Mononuclear cell (primary cell): ENCODE measurements around the gene MVP. TPM values are rescaled to one million over a fixed set of nuclear protein-coding genes. Genes with fewer than 3 reads are reported as not detected.
A peak's percentile ranks its signal among the peaks of the same experiment; 100 is the strongest.
"Not testable (repeated sequence)": the region's sequence is repeated elsewhere in the genome, so short reads cannot be mapped to it uniquely, and the experiment has no call there.

Experiments used
- H3K27me3 ChIP-seq: 2 replicates; pipeline ENCODE4 v1.6.0; 2011; ENCODE audit warnings: low read length, control low read depth; ENCODE audit not compliant: insufficient read depth
- H3K4me1 ChIP-seq: 2 replicates; pipeline ENCODE4 v1.5.1; 2011; ENCODE audit warnings: mild to moderate bottlenecking, low read length, control low read depth; ENCODE audit not compliant: insufficient read depth
- H3K4me3 ChIP-seq: 2 replicates; pipeline ENCODE4 v1.5.1; 2011; ENCODE audit warnings: mild to moderate bottlenecking, low read length, moderate library complexity
- H3K9me3 ChIP-seq: 2 replicates; pipeline ENCODE4 v1.5.1; 2011; ENCODE audit warnings: low read depth, mild to moderate bottlenecking, control low read depth, low read length
- total RNA-seq: library from RNA; depleted of rRNA; stranded (reverse); fragments of >200 nt; gene quantifications from one replicate; pipeline ENCODE4 v1.2.3, GENCODE V29; 2012

Gene MVP
- total RNA-seq = 75.6 TPM

GRCh38 chr16:29820271-29820701 is at the start of gene MVP:
Gene MVP (plus strand): TSS chr16:29820462. CDS start chr16:29830550, 10,088 bp downstream.
- Histone ChIP-seq H3K27me3 (no peaks in the 10 kb centered on the region), H3K4me3 (peak within 1 kb of the TSS; percentile 61), H3K9me3 (no peaks in the 10 kb centered on the region), H3K4me1 (peaks cover 85% of the 10 kb centered on the region)

DNA sequence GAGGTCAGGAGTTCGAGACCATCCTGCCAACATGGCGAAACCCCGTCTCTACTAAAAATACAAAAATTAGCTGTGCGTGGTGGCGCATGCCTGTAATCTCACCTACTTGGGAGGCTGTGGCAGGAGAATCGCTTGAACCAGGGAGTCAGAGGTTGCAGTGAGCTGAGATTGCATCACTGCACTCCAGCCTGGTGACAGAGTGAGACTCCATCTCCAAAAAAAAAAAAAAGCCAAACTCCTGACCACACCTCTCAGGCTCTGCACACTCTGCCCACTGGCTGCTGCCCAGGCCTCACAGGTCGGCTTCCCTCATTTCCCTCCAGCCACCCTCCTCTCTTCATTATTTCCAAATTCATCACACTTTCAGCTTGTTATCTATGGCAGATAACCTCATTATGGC is 47.9 kb upstream of the MVP start:
- not testable (repeated sequence) for H3K27me3 ChIP-seq, H3K9me3 ChIP-seq, H3K4me3 ChIP-seq
- peaks cover 19% of the 10 kb centered on the region for H3K4me1 ChIP-seq

DNA sequence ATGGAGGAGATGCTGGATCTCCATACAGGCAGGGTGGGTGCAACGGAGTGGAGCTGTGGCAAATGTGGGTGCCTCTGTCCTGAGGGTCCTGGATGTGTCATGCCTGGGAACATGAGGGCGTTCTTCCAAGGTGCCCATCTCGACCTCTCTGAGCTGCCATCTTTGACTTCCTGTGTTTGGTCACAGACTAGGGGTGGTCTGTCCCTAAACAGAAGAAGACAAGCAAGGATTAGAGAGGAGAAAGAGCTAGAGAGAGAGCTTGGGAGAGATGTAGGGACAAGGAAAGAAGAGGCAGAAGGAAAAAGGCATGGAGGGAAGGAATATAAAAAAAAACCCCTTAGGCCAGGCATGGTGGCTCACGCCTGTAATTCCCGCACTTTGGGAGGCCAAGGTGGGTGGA is 45.5 kb upstream of the MVP start:
- Histone ChIP-seq H3K4me1 (peaks cover 19% of the 10 kb centered on the region), H3K4me3 (no peak overlapping the region), H3K27me3 (no peaks in the 10 kb centered on the region), H3K9me3 (no peaks in the 10 kb centered on the region)

DNA sequence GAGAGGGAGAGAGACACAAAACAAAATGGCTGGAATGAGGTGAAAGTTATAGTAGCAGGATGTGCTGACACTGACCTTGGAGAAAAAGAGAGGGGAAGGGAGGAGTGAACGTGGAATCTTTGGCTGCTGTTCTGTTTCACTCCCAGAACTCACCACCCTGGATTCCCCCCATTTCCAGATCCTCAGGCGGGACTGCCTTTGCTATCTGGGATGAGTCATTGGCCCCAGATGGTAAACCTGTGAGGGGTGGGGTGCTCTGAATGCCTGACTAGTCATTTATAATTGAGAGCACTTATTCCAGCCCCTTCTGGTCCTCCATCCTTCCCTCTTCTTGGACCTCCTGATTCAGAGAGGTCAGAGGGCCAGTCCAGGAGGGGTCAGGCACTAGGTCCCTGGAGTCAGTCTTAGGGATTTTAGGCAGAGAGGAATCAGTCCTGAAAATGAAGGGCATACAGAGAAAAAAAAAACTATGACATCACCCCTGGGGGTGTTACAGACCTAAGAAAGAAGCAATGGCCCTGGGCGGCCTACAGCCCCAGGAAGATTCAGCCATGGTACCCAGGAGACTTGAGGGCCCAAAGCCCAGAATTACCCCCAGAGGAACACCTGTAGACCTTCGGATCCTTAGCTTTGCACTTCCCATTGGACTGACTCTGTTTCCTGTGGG is 44.4 kb upstream of the MVP start:
- Histone ChIP-seq H3K9me3 (no peaks in the 10 kb centered on the region), H3K4me1 (peaks cover 14% of the 10 kb centered on the region), H3K4me3 (no peak overlapping the region), H3K27me3 (no peaks in the 10 kb centered on the region)

- H3K27me3 ChIP-seq = no peaks in the 10 kb centered on the region
- no peak within 1 kb of the TSS for H3K4me3 ChIP-seq
- peaks cover 7% of the 10 kb centered on the region for H3K4me1 ChIP-seq
- no peaks in the 10 kb centered on the region for H3K9me3 ChIP-seq
Measured at GRCh38 chr16:29777576-29778350, 42.5 kb upstream of the MVP start, which contains the start of gene ZG16. Gene ZG16 (plus strand): TSS chr16:29778256. CDS start chr16:29779267, 1,011 bp downstream.

DNA sequence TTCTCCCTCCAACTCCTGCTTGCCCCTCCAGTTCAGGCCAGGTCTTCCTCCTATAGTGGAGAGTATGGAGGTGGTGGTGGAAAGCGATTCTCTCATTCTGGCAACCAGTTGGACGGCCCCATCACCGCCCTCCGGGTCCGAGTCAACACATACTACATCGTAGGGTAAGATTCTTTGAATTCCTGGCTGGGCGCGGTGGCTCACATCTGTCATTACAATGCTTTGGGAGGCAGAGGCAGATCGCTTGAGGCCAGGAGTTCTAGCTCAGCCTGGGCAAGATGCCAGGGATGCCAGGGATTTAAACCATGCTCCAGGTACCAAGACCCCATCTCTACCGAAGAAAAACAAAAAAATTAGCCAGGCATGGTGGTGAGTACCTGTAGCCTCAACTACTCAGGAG is 40.8 kb upstream of the MVP start:
- Histone ChIP-seq H3K4me1 (no peaks in the 10 kb centered on the region), H3K9me3 (no peaks in the 10 kb centered on the region), H3K4me3 (no peak overlapping the region), H3K27me3 (no peaks in the 10 kb centered on the region)

- H3K4me1 ChIP-seq = peaks cover 12% of the 10 kb centered on the region
- H3K4me3 ChIP-seq = not testable (repeated sequence)
Measured at GRCh38 chr16:29783094-29783953, 36.9 kb upstream of the MVP start.

GRCh38 chr16:29784157-29784556 is 36.1 kb upstream of the MVP start:
- Histone ChIP-seq H3K4me1 (peaks cover 12% of the 10 kb centered on the region), H3K4me3 (no peak overlapping the region), H3K9me3 (no peaks in the 10 kb centered on the region), H3K27me3 (no peaks in the 10 kb centered on the region)

More at GRCh38 chr16:29783094-29783953, 36.9 kb upstream of the MVP start:
- not testable (repeated sequence) for H3K27me3 ChIP-seq, H3K9me3 ChIP-seq

GRCh38 chr16:29784901-29785500 is 35.3 kb upstream of the MVP start:
- no peaks in the 10 kb centered on the region for H3K9me3 ChIP-seq
- no peaks in the 10 kb centered on the region for H3K27me3 ChIP-seq
- no peak overlapping the region for H3K4me3 ChIP-seq
- peaks cover 18% of the 10 kb centered on the region for H3K4me1 ChIP-seq

DNA sequence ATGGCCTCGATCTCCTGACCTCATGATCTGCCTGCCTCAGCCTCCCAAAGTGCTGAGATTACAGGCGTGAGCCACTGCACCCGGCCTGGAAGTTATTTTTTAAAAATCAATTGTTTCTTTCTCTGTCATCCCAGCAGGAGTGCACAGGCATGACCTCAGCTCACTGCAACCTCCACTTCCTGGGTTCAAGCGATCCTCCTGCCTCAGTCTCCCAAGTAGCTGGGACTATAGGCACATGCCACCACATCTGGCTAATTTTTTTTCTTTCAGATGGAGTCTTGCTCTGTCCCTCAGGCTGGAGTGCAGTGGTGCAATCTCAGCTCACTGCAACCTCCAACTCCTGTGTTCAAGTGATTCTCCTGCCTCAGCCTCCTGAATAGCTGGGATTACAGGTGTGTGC is 33.1 kb upstream of the MVP start:
- H3K9me3 ChIP-seq, H3K4me3 ChIP-seq, H3K27me3 ChIP-seq: not testable (repeated sequence)
- H3K4me1 ChIP-seq = peaks cover 32% of the 10 kb centered on the region

- H3K27me3 ChIP-seq = no peaks in the 10 kb centered on the region
- no peaks in the 10 kb centered on the region for H3K9me3 ChIP-seq
- H3K4me1 ChIP-seq = peaks cover 50% of the 10 kb centered on the region
- H3K4me3 ChIP-seq = peak overlapping the region; percentile 42
Measured at GRCh38 chr16:29789775-29790182, 30.5 kb upstream of the MVP start.

DNA sequence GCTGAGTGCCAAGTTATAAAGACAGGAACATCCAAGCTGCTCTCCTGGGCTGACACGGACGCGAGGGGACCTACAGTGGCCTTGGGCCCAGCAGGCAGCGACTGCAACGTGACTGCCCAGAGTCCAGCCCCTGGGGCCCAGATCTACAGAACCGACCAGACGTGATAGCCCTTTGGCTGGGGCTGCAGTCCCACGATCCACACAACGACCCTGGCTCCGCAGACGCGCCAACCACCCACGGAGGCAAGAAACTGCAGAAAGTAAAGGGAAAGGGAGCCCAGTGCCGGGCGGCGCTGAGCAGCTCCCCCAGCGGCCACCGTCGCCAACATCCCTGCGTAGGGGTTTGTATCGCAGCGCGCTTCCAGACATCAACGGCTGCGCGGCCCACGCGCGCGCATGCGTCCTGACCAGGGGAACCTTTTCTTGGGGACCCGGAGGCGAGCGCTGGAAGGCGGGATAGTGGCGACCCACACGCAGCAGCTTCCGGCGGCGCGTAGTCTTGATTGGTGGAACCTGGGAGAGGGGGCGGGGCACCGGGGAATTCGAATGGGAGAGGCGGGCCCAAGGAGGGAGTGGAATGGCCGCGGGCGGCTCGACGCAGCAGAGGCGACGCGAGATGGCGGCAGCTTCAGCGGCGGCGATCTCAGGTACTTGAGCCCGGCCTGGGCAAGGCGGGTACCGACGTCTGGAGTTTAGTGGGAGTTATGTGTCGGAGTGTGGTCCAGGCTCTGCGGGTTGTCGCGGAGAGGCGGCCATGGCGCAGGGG is 29.9 kb upstream of the MVP start, which contains the start of gene KIF22:
TSS of gene KIF22 (plus strand) at position 569 of the 766 bp plus-strand sequence. CDS start at position 578, 9 bp downstream.
- H3K9me3 ChIP-seq = no peaks in the 10 kb centered on the region
- peaks cover 50% of the 10 kb centered on the region for H3K4me1 ChIP-seq
- H3K4me3 ChIP-seq = peak within 1 kb of the TSS; percentile 79
- H3K27me3 ChIP-seq = no peaks in the 10 kb centered on the region

- Histone ChIP-seq H3K4me1 (peaks cover 46% of the 10 kb centered on the region), H3K9me3 (no peaks in the 10 kb centered on the region), H3K27me3 (no peaks in the 10 kb centered on the region), H3K4me3 (peak overlapping the region; percentile 79)
Measured at GRCh38 chr16:29790949-29791844, 29.1 kb upstream of the MVP start.
